Measurements from ENCODE around the gene KLHDC7B. TPM values are rescaled to one million over a fixed set of nuclear protein-coding genes. Genes with fewer than 3 reads are reported as not detected.
A peak's percentile ranks its signal among the peaks of the same experiment; 100 is the strongest.

KLHDC7B gene
- polyA plus RNA-seq, 4 donors, result 0.10 to 0.28 TPM; not detected in 2

DNA sequence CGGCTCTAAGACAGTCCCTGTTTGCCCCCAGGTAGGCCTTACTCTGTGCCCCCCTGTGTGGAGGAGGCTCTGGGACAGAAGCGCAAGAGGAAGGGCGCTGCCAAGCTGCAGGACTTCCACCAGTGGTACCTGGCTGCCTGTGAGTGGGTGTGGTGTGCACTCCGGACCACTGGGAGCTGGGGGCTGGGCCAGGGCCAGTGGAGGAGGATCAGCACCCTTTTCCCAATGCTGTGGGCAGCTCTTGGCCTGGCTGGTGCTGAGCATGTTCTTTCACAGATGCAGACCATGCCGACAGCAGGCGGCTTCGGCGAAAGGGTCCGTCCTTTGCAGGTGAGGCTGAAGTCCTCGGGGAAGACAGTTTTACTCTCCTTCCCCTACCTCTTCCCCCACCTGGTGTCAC is 24.0 kb upstream of the KLHDC7B start:
- Histone ChIP-seq H3K36me3 (ENCODE audit: control insufficient read depth in 3 of 3, insufficient read depth in 2 of 3, low read depth in 1 of 3, low read length in 3 of 3) (peaks cover 8 to 70% (median 13%) of the 10 kb centered on the region in 3 donors), H3K9me3 (ENCODE audit: control insufficient read depth in 2 of 2, insufficient read depth in 1 of 2, low read depth in 1 of 2, low read length in 1 of 2) (no peaks in the 10 kb centered on the region), H3K27me3 (ENCODE audit: control insufficient read depth in 3 of 3, insufficient read depth in 3 of 3, low read length in 3 of 3) (no peaks in the 10 kb centered on the region), H3K27ac (ENCODE audit: low read depth in 1 of 3, low read length in 2 of 3) (no peak overlapping the region), H3K4me1 (ENCODE audit: control insufficient read depth in 3 of 3, insufficient read depth in 2 of 3, low read depth in 1 of 3, low read length in 2 of 3) (peaks cover 0 to 28% (median 1%) of the 10 kb centered on the region in 3 donors), H3K4me3 (ENCODE audit: low read depth in 1 of 3, low read length in 3 of 3) (no peak overlapping the region)
- DNase-seq (no peak), FAIRE-seq (no peak)
- 84 to 92% (median 88%) methylated on average over 9 to 10 of the region's 10 CpGs for WGBS, 3 donors

DNA sequence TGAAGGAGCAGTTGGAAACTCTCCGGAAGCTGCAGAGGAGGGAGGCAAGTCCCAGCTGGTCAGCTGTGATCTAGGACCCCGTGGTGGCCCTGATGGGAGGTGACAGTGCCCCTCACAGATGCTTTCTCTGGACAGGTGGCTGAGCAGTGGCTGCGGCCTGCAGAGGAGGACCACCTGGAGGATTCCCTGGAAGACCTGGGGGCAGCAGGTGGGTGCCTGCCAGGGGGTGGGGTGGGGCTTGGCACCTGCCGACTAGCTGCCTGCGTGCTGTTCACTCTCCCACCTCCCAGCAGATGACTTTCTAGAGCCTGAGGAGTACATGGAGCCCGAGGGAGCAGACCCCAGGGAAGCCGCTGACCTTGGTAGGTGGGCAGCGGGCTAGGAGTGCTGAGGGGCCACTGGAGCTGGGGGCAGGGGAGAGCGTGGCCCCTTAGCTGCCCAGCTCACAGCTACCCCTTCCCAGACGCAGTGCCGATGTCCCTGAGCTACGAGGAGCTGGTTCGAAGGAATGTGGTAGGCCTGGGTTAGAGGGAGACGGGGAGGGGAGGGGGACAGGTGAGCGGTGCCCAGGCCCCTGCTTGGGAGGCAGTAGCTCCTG is 23.4 kb upstream of the KLHDC7B start:
- peaks cover 8 to 66% (median 13%) of the 10 kb centered on the region in 3 donors for H3K36me3 ChIP-seq (ENCODE audit: control insufficient read depth in 3 of 3, insufficient read depth in 2 of 3, low read depth in 1 of 3, low read length in 3 of 3)
- no peak overlapping the region for H3K27ac ChIP-seq (ENCODE audit: low read depth in 1 of 3, low read length in 2 of 3)
- no peaks in the 10 kb centered on the region for H3K9me3 ChIP-seq (ENCODE audit: control insufficient read depth in 2 of 2, insufficient read depth in 1 of 2, low read depth in 1 of 2, low read length in 1 of 2)
- peaks cover 0 to 30% (median 1%) of the 10 kb centered on the region in 3 donors for H3K4me1 ChIP-seq (ENCODE audit: control insufficient read depth in 3 of 3, insufficient read depth in 2 of 3, low read depth in 1 of 3, low read length in 2 of 3)
- H3K27me3 ChIP-seq (ENCODE audit: control insufficient read depth in 3 of 3, insufficient read depth in 3 of 3, low read length in 3 of 3), result no peaks in the 10 kb centered on the region
- FAIRE-seq (no peak), DNase-seq (no peak)
- no peak overlapping the region for H3K4me3 ChIP-seq (ENCODE audit: low read depth in 1 of 3, low read length in 3 of 3)
- 87 to 90% (median 89%) methylated on average over 14 to 15 of the region's 15 CpGs for WGBS, 3 donors

GRCh38 chr22:50522806-50523438 is 22.8 kb upstream of the KLHDC7B start:
- Histone ChIP-seq H3K4me1 (ENCODE audit: control insufficient read depth in 3 of 3, insufficient read depth in 2 of 3, low read depth in 1 of 3, low read length in 2 of 3) (peaks cover 0 to 30% (median 2%) of the 10 kb centered on the region in 3 donors), H3K9me3 (ENCODE audit: control insufficient read depth in 2 of 2, insufficient read depth in 1 of 2, low read depth in 1 of 2, low read length in 1 of 2) (no peaks in the 10 kb centered on the region), H3K4me3 (ENCODE audit: low read depth in 1 of 3, low read length in 3 of 3) (no peak overlapping the region), H3K27me3 (ENCODE audit: control insufficient read depth in 3 of 3, insufficient read depth in 3 of 3, low read length in 3 of 3) (no peaks in the 10 kb centered on the region), H3K36me3 (ENCODE audit: control insufficient read depth in 3 of 3, insufficient read depth in 2 of 3, low read depth in 1 of 3, low read length in 3 of 3) (peaks cover 3 to 61% (median 11%) of the 10 kb centered on the region in 3 donors), H3K27ac (ENCODE audit: low read depth in 1 of 3, low read length in 2 of 3) (no peak overlapping the region)
- 72 to 83% (median 74%) methylated on average over 22 of the region's 22 CpGs for WGBS, 3 donors
- DNase-seq, result no peak
- no peak for FAIRE-seq

GRCh38 chr22:50523458-50523805 is 22.3 kb upstream of the KLHDC7B start:
- Histone ChIP-seq H3K27me3 (ENCODE audit: control insufficient read depth in 3 of 3, insufficient read depth in 3 of 3, low read length in 3 of 3) (no peaks in the 10 kb centered on the region), H3K9me3 (ENCODE audit: control insufficient read depth in 2 of 2, insufficient read depth in 1 of 2, low read depth in 1 of 2, low read length in 1 of 2) (no peaks in the 10 kb centered on the region), H3K36me3 (ENCODE audit: control insufficient read depth in 3 of 3, insufficient read depth in 2 of 3, low read depth in 1 of 3, low read length in 3 of 3) (peaks cover 3 to 56% (median 10%) of the 10 kb centered on the region in 3 donors), H3K4me1 (ENCODE audit: control insufficient read depth in 3 of 3, insufficient read depth in 2 of 3, low read depth in 1 of 3, low read length in 2 of 3) (peaks cover 0 to 30% (median 3%) of the 10 kb centered on the region in 3 donors), H3K27ac (ENCODE audit: low read depth in 1 of 3, low read length in 2 of 3) (peak overlapping the region in 1 of 3 donors; percentile 26), H3K4me3 (ENCODE audit: low read depth in 1 of 3, low read length in 3 of 3) (no peak overlapping the region)
- DNase-seq (no peak), FAIRE-seq (no peak)
- WGBS, 3 donors, result 63 to 88% (median 71%) methylated on average over 16 of the region's 16 CpGs

- Histone ChIP-seq H3K27me3 (ENCODE audit: control insufficient read depth in 3 of 3, insufficient read depth in 3 of 3, low read length in 3 of 3) (peaks cover 0 to under 1% (median 0%) of the 10 kb centered on the region in 3 donors), H3K36me3 (ENCODE audit: control insufficient read depth in 3 of 3, insufficient read depth in 2 of 3, low read depth in 1 of 3, low read length in 3 of 3) (peaks cover 3 to 50% (median 10%) of the 10 kb centered on the region in 3 donors), H3K9me3 (ENCODE audit: control insufficient read depth in 2 of 2, insufficient read depth in 1 of 2, low read depth in 1 of 2, low read length in 1 of 2) (no peaks in the 10 kb centered on the region), H3K27ac (ENCODE audit: low read depth in 1 of 3, low read length in 2 of 3) (peak overlapping the region; percentile 91 to 100 (median 94)), H3K4me1 (ENCODE audit: control insufficient read depth in 3 of 3, insufficient read depth in 2 of 3, low read depth in 1 of 3, low read length in 2 of 3) (peaks cover 0 to 31% (median 5%) of the 10 kb centered on the region in 3 donors), H3K4me3 (ENCODE audit: low read depth in 1 of 3, low read length in 3 of 3) (peak overlapping the region in 2 of 3 donors; percentile 62 to 68)
- DNase-seq (peak in 1 of 2 donors; percentile 71), FAIRE-seq (no peak)
- WGBS, 3 donors, result 18 to 62% (median 30%) methylated on average over 24 to 25 of the region's 25 CpGs
Observed at GRCh38 chr22:50523806-50524675, 21.7 kb upstream of the KLHDC7B start.

DNA sequence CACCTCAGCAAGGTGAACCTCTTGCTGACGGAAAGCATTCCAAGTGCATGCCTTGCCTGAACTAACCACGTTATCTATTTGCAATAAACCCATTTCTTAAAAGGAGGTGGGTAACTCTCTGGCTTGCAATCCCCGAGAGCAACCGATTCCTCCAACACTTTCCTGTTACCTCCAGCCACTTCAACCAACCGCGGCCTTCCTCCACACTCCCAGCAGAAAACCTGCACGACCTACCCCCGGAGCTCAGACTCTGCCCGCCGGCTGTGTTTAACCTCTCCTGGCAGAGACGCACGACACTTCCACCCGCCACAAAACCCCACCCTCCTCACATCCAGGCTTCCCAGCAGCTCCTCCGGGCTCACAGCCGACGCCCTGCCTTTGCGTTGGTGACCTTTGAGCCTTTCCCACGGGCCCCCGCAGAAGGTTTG is 21.0 kb upstream of the KLHDC7B start:
- Histone ChIP-seq H3K36me3 (ENCODE audit: control insufficient read depth in 3 of 3, insufficient read depth in 2 of 3, low read depth in 1 of 3, low read length in 3 of 3) (peaks cover 3 to 44% (median 10%) of the 10 kb centered on the region in 3 donors), H3K4me3 (ENCODE audit: low read depth in 1 of 3, low read length in 3 of 3) (peak overlapping the region; percentile 61 to 68 (median 62)), H3K27me3 (ENCODE audit: control insufficient read depth in 3 of 3, insufficient read depth in 3 of 3, low read length in 3 of 3) (peaks cover 0 to 4% (median 0%) of the 10 kb centered on the region in 3 donors), H3K4me1 (ENCODE audit: control insufficient read depth in 3 of 3, insufficient read depth in 2 of 3, low read depth in 1 of 3, low read length in 2 of 3) (peaks cover 0 to 37% (median 7%) of the 10 kb centered on the region in 3 donors), H3K9me3 (ENCODE audit: control insufficient read depth in 2 of 2, insufficient read depth in 1 of 2, low read depth in 1 of 2, low read length in 1 of 2) (no peaks in the 10 kb centered on the region), H3K27ac (ENCODE audit: low read depth in 1 of 3, low read length in 2 of 3) (peak overlapping the region; percentile 91 to 100 (median 94))
- 1 to 4% (median 4%) methylated on average over 19 of the region's 19 CpGs for WGBS, 3 donors
- DNase-seq (peak in 1 of 2 donors; percentile 83), FAIRE-seq (no peak)

GRCh38 chr22:50525104-50525857 is 20.4 kb upstream of the KLHDC7B start, which contains the start of gene SCO2:
Gene SCO2 (minus strand): TSS chr22:50525598. CDS start chr22:50524411, 1,187 bp downstream.
- H3K4me3 ChIP-seq (ENCODE audit: low read depth in 1 of 3, low read length in 3 of 3), result peak within 1 kb of the TSS; percentile 62 to 79 (median 74)
- H3K27me3 ChIP-seq (ENCODE audit: control insufficient read depth in 3 of 3, insufficient read depth in 3 of 3, low read length in 3 of 3), result peaks cover 0 to 6% (median 0%) of the 10 kb centered on the region in 3 donors
- WGBS, 3 donors, result 0 to 1% (median 0%) methylated on average over 49 to 84 of the region's 84 CpGs
- no peaks in the 10 kb centered on the region for H3K9me3 ChIP-seq (ENCODE audit: control insufficient read depth in 2 of 2, insufficient read depth in 1 of 2, low read depth in 1 of 2, low read length in 1 of 2)
- DNase-seq, result peak; percentile 97 to 99
- no peak for FAIRE-seq
- peaks cover 0 to 40% (median 7%) of the 10 kb centered on the region in 3 donors for H3K4me1 ChIP-seq (ENCODE audit: control insufficient read depth in 3 of 3, insufficient read depth in 2 of 3, low read depth in 1 of 3, low read length in 2 of 3)
- peaks cover 3 to 40% (median 10%) of the 10 kb centered on the region in 3 donors for H3K36me3 ChIP-seq (ENCODE audit: control insufficient read depth in 3 of 3, insufficient read depth in 2 of 3, low read depth in 1 of 3, low read length in 3 of 3)
- H3K27ac ChIP-seq (ENCODE audit: low read depth in 1 of 3, low read length in 2 of 3), result peak within 1 kb of the TSS; percentile 91 to 100 (median 94)
